Endometrium (tissue), 2 donors: ENCODE data around the gene GTF3C1.

Experiments
- FAIRE-seq: peaks from 2 replicates; lab custom pipeline; 2012; peaks lifted over from hg19 to GRCh38; lab: Jason Lieb, UNC
- donor health status: control.
- donor health status: control.

Gene GTF3C1

GRCh38 chr16:27566417-27566816 lies 16.7 kb upstream of the GTF3C1 start:
- FAIRE-seq, result no peak

GRCh38 chr16:27564224-27564623 lies 14.5 kb upstream of the GTF3C1 start:
- no peak for FAIRE-seq

- FAIRE-seq, result no peak
These were observed 11.5 kb upstream of the GTF3C1 start for GRCh38 chr16:27561216-27561615.

- FAIRE-seq, result no peak
These were observed 9.2 kb upstream of the GTF3C1 start for GRCh38 chr16:27558932-27559331.

DNA sequence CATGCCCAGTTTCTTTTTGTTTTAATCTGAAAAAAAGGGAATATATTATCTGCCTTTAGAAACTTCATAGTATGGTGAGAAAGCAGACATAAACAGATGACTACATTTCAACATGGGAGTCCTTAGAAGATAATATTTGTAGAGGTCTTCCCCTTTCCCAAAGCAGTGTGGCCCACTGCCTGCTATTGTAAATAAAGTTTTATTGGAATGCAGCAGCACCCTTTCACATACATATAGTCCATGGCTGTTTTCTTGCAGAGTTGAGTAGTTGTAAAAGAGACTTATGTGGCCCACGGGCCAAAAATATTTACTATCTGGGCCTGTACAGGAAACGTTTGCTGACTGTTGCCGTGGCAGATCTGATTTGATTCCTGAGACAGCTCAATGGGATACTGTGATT lies 8.7 kb upstream of the GTF3C1 start:
- no peak for FAIRE-seq

- FAIRE-seq, result no peak
These were observed 6.8 kb upstream of the GTF3C1 start for GRCh38 chr16:27556471-27556870.

- FAIRE-seq, result no peak
These were observed 1.3 kb upstream of the GTF3C1 start for GRCh38 chr16:27551036-27551435.

- FAIRE-seq, result no peak
These were observed 838 bp upstream of the GTF3C1 start for GRCh38 chr16:27550582-27550920.

- FAIRE-seq, result no peak
These were observed 308 bp downstream of the GTF3C1 start for GRCh38 chr16:27549464-27549745.

GRCh38 chr16:27547851-27548250 lies 1.9 kb downstream of the GTF3C1 start:
- FAIRE-seq, result no peak

DNA sequence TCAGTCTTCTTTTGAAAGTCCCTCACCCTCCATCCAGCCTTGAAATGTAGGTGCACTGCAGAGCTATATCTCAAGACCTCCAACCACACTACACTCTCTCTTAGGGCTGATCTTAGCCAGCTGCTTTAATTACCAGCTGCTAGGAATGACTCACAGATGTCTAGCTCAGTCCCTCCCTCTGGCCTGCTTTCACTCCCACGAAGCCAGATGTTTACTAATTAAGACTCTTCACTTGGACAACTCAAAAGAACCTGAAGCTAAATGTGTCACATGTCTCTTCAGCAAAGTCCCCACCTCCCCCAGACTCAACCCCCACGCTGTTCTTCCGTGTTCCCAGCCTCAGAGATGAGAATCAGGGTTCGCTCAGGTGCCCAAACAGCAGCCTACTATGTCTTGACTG lies 2.6 kb downstream of the GTF3C1 start:
- peak; percentile 4 for FAIRE-seq

DNA sequence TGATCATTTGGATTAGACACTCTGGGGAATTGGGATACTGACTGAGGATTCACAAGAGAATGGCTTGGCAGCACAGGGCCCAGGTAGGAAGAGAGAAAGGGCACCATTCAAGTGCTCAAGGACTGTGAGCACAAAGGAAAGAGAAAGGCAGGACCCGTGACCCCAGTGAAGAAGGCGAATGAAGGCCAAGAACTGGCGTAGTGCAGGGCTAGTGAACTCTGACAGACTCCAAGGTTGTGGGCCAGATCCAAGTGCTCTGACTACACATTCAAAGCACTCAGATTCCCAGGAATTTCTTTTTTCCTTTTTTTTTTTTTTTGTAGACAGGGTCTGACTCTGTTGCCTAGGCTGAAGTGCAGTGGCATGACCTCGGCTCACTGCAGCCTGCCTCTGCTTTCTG lies 5.0 kb downstream of the GTF3C1 start:
- FAIRE-seq, result no peak

GRCh38 chr16:27543801-27544200 lies 5.9 kb downstream of the GTF3C1 start:
- no peak for FAIRE-seq

DNA sequence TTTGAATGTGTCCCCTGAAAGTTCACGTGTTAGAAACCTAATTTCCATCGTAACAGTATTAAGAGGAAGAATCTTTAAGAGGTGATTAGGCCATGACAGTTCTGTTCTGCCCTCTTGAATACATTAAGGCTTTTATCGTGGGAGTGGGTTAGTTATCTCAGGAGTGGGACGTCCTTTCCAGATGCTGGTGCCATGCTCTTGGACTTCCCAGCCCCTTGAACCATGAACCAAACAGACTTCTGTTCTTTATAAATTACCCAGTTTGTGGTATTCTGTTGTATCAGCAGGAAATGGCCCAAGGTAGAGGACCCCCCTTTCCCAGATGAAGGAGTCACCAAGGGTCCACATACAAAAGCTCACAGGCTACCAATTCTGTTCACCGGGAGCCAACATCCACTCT lies 10.1 kb downstream of the GTF3C1 start:
- no peak for FAIRE-seq

DNA sequence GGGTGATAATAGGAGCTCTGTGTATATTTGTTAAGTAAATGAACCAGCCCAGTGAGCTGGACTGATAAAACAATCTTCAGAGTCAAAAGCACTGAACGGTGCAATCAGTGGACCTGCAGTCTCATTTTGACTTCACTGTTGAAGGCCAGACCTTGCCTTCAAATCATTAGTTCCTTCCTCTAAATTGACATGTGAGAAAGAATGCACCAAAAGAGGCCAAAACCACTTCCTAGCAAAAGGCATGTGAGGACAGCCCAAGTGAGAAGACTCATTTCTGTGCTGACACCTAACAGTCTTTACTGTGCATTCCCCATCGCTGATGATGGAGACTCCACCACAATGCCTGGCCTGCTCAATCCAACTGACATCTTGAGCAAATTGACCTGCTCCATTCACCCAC lies 10.6 kb downstream of the GTF3C1 start:
- FAIRE-seq, result no peak

DNA sequence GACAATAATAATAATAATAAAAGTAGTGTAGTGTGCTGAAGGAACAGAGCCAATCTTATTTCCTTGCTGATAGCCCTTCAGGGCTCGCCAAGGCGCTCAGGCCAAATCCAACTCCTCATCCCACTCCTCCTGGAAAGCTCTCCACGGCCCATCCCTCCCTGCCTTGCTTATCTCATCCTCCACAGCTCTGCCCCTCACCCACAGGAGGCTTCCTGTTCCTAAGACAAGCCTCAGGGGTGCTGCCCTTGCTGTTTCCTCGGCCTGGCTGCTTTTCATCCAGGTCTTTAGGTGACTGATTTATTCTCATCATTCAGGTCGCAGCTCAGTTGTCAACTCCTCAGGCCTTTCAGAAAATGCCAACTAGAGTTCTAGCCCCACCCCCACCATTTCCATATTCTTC lies 11.2 kb downstream of the GTF3C1 start:
- no peak for FAIRE-seq

GRCh38 chr16:27534256-27534655 lies 15.5 kb downstream of the GTF3C1 start:
- no peak for FAIRE-seq

- FAIRE-seq, result no peak
These were observed 17.6 kb downstream of the GTF3C1 start for GRCh38 chr16:27531826-27532800.

DNA sequence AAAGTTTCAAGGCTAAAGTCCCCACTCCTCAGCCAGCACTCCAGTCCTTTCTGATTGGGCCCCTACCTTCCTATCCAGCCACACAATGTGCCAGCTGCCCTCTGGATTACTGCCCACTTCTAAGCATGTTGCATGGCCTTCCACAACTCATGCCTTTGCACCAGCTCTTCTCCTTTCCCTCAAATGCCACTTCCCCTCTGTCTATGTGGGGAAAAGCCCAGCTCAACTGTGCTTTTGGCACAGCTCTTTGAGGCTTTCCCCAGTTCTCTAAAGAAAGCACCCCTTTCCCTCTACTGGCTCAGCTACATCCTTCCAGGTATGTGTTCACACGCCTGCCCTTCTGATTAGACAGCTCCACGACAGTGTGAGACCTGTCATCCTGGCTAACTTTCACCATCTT lies 18.5 kb downstream of the GTF3C1 start:
- no peak for FAIRE-seq

DNA sequence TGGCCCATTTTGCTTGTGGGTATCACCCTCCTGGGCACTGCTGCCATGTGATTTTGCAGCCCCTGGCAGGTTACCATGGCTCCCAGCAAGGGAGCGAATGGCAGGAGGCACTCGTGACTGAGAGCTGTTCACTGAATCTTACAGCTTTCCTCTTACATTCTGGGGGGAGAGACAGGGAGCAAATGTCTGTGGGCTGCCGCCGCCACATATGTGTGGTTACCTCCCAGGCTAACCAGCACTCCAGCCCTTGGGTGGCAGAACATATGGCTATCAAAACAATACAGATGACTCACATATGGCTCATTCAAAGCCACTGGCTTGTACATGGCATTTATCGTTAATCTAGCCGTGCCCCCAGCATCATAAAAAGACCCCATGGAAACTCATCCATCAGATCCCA lies 19.8 kb downstream of the GTF3C1 start:
- FAIRE-seq, result no peak

- no peak for FAIRE-seq
These were observed 21.4 kb downstream of the GTF3C1 start for GRCh38 chr16:27528294-27528693.

GRCh38 chr16:27526180-27526579 lies 23.5 kb downstream of the GTF3C1 start:
- no peak for FAIRE-seq

DNA sequence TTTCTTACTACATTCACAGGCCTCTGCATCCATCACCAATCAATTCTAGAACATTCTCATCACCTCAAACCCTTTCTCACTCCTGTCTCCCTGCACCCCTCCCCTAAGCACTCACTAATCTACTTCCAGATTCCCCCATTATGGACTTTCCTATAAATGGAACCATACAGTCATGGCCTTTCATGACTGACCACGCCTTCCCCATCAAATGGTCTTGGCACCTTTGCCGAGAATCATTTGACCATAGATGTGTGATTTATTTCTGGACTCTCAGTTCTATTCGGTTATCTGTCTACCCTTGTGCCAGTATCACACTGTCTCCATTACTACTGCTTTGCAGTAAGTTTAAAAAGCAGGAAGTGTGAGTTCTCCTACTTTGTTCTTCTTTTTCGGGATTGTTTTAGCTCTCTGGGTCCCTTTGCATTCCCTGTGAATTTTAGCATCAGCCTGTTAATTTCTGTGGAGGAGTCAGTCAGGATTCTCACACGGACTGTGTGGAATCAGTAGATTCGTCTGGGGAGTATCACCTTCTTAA lies 27.5 kb downstream of the GTF3C1 start:
- FAIRE-seq, result no peak

DNA sequence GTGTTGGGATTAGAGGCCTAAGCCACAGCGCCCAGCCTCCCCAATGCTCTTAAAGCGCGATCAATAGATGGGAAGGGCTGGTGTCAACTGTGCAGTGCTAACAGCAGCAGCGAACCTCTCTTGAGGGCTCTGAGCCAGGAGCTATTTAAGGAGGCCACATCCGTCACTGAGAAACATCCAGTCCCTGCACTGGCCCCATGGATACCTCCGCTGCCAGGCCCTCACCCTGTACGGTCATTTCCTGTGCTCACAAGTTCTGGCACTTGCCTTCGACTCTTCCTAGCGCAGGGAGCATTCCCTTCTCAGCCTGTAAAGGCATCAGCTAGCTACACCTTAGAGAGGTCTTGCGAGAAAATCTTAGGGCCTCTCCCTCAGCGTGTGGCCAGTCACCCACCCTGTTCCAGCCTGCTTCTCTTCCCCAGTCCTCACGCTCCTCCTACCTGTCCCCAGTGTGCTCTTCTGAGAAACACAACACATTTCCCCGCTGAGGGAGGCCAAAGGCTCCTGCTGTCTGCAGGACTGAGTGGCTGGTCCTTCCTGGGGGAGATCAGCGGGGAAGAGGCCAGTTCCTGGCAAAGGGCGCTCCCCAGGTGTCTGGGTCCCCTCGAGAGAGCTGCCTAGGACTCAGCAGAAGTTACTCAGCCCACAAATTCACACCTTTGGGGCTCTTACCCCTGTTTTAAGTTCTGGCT lies 28.6 kb downstream of the GTF3C1 start:
- FAIRE-seq, result no peak
